Subcutaneous adipose tissue (tissue), 4 donors: Measurements from ENCODE around the gene CBLC. TPM values are rescaled to one million over a fixed set of nuclear protein-coding genes. Genes with fewer than 3 reads are reported as not detected.

Experiments used
- CTCF ChIP-seq: fragments of 450-650 bp; IDR thresholded peaks from one replicate; pipeline ENCODE4 v1.5.1; 2016; ENCODE audit warnings: low read depth, mild to moderate bottlenecking, control low read depth, antibody characterized with exemption, moderate library complexity
- total RNA-seq, 4 donors: library from RNA; depleted of rRNA; stranded (reverse); fragments of >200 nt; gene quantifications; one replicate each; pipeline ENCODE4 v1.1.0, GENCODE V29; 2016

Gene CBLC
- total RNA-seq, 4 donors from 2014 or later, result not detected

GRCh38 chr19:44840811-44841210, 63.1 kb downstream of the CBLC start:
- TF ChIP-seq CTCF, result no peak

GRCh38 chr19:44841231-44841630, 63.5 kb downstream of the CBLC start:
- no peak for TF ChIP-seq CTCF

DNA sequence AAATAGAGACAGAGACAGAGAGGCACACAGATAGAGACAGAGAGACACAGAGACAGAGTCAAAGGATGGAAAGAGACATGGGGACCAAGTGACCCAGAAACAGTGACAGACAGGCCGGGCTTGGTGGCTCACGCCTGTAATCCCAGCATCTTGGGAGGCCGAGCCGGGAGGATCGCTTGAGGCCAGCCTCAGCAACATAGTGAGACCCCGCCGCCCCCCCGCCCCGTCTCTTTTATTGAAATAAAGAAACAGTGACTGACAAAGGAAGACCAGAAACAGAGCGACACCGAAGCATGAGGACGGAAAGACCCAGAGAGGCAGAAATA, 67.6 kb downstream of the CBLC start:
- no peak for TF ChIP-seq CTCF

GRCh38 chr19:44845612-44846454, 68.1 kb downstream of the CBLC start, which contains the start of gene NECTIN2:
NECTIN2 (plus strand) TSS chr19:44846297; CDS start chr19:44846526, 229 bp downstream.
- no peak for TF ChIP-seq CTCF

DNA sequence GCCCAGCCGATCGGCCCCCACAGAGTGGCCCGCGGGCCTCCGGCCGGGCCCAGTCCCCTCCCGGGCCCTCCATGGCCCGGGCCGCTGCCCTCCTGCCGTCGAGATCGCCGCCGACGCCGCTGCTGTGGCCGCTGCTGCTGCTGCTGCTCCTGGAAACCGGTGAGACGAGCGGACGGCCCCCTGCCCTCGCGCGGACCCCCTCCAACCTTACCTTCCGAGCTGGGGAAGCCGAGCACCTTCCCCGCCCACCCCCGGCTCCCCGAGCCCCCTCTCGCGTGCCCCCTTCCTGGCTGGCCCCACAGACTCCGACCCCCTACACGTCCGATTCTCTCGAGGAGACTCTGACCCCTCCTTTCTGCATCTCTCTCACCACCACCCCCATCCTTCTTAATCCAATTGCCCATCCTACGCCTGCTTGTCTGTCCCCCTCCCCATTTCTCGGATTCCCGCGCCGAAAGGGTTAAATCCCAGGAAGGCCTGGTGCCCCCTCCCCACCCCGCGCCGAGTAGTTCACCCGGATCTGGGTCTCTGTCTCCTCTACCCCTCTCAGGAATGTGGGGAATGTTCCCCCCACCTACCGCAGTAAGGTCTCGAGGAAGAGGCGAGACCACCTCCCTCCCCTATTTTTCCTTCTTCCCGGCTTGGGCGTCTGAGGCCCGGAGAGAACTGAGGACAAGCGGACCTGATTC, 68.9 kb downstream of the CBLC start:
- no peak for TF ChIP-seq CTCF

DNA sequence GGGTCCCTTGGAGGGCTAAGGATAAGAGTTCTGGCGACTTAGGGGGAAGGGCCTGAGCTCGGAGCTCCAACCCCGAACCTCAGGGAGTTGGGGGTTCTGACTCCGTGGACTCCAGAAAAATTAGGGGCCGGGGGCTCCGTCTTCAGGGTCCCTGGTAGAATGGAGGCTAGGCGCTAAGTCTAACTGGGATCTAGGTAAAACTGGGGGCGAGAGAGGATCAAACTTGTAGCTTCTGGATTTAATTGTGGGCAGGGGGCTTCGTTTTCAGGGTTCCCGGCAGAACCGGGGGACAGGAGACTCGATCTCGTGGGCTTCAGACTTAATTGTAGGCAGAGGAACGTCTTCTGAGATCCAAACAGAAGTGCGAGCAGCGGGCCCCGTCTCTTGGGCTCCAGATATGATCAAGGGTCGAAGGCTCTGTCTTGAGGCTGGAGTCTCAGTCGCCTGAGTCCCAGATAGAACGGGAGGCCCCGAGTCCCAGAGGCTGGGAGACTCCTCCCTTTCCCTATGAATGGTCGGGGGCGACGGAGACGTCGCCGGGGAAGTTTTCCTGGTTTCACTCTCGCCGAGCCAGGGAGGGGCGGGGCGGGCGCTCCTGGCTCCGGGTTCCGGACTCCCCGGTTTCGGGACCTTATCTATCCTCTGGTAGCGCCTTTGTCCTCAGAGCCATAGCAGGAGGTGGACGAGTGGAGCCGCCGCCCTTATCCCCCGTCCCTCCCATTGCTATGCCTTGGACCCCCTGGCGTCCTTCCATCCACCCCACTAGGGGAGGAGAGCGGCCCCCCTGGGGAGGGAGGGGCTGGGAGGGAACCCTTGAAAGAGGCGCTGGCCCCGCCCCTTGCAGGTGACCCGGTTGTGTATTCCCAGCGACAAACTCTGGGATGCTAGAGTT, 69.7 kb downstream of the CBLC start:
- no peak for TF ChIP-seq CTCF
